GM13977 (cell line): ENCODE data around the gene DEPP1.

Experiments
- DNase-seq: peaks from one replicate; pipeline ENCODE4 v3.0.0; 2012; ENCODE audit warnings: low spot score
- CTCF ChIP-seq: IDR thresholded peaks from 2 replicates; pipeline ENCODE4 v1.5.1; 2012; ENCODE audit warnings: mild to moderate bottlenecking, control low read depth; ENCODE audit not compliant: insufficient read depth; ENCODE audit errors: extremely low read depth, missing control alignments
- in situ Hi-C: fragments of 300-500 bp; cut with MboI; formaldehyde crosslinking; loops from one replicate; pipeline ENCODE4 v1.12.0; 2022; ENCODE audit warnings: low sequenced_read_pairs, low pct_unique_long_range_greater_than_20kb, mixed read lengths, inconsistent platforms; ENCODE audit not compliant: unreplicated experiment

DEPP1 gene

DNA sequence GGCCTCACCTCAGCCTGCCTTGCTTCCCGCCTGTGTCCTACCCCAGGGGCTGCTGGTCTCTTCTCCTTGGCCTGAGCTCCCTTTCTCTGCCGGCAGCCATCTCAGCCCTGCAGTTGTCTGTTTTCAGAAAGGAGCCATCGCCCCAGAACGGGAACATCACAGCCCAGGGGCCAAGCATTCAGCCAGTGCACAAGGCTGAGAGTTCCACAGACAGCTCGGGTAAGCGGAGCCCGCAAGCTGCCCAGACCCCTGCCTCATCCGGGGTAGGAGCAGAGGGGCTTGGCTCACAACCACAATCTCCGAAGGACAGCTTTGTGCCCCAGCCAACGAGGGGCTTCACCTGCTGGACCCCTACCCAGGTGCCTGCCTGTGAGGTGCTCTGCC lies 5.3 kb upstream of the DEPP1 start:
- TF ChIP-seq CTCF = no peak
- DNase-seq = no peak

GRCh38 chr10:44983066-44983894 lies 4.7 kb upstream of the DEPP1 start:
- DNase-seq = no peak
- in situ Hi-C loops = no loop called here
- TF ChIP-seq CTCF = no peak

More for the DNA sequence above, 5.3 kb upstream of the DEPP1 start:
- in situ Hi-C loops = no loop called here

DNA sequence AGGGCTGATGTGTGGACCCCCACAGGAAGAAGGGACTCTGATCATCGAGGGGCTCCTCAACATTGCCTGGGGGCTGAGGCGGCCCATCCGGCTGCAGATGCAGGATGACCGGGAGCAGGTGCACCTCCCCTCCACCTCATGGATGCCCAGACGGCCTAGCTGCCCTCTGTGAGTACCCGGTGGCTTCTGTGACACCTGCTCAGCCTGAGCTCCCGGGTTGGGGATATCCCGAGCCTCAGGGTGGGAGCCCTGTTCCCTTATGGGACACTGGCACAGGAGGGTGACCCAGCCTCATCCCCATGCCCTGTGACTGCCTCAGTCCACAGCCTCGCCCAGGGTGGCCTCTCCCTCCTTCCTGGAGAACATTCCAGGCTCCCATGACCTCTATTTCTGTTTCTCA lies 3.9 kb upstream of the DEPP1 start:
- TF ChIP-seq CTCF = no peak
- no peak for DNase-seq
- in situ Hi-C loops = no loop called here

- DNase-seq = no peak
- TF ChIP-seq CTCF = no peak
- in situ Hi-C loops = no loop called here
These were observed 3.5 kb upstream of the DEPP1 start for GRCh38 chr10:44982114-44982460.

DNA sequence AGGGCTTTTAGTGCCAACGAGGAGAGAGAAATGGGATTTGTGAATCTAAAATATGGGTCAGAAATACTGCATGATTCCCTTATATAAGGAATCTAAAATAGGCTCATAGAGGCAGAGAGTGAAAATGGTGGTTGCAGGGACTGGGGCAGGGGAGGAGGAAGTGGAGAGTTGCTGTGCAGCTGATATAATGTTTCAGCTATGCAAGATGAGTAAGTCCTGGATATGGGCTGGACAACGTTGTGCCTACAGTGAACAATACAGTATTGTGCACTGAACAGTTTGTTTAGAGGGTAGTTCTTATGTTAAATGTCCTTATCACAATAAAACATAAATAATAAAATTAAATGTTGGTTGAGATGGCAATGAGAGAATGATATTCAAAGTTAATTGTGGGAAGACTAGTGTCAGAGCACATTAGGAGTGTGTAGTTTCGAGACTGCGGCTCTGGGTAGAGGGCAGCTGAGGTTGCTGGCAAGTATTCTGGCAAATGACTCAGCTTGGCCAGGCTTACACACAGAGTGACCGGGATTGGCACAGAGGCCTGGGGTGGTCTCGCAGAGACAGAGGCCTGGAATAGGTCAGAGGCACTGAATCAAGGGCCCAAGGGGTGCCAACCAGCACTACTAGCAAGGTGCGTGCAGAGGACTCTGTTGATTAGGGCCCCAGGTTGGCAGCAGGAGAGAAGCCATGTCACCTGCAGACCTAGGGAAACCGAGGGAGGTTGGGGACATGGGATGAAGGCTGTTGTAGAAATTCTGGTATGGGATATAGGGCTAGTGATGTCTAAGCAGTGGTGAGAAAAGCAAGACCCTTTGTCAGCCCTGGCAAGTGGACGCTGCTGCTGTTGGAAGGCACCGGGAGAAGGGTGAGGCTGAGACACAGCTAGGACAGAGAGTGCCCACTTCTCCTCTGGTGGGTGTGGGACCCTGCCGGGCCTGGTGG lies 2.8 kb upstream of the DEPP1 start:
- no peak for TF ChIP-seq CTCF
- peak; percentile 64 for DNase-seq
- in situ Hi-C loops = no loop called here

GRCh38 chr10:44980309-44981171 lies 1.9 kb upstream of the DEPP1 start:
- TF ChIP-seq CTCF = no peak
- in situ Hi-C loops = no loop called here
- DNase-seq = no peak
